Endothelial cell of umbilical vein (primary cell): ENCODE results near the gene HAUS5. TPM values are rescaled to one million over a fixed set of nuclear protein-coding genes. Genes with fewer than 3 reads are reported as not detected.

Experiments
- BruUV-seq: library from RNA; stranded (reverse); fragments of 400-500 nt; replicated peaks from 2 replicates; lab custom pipeline; 2021; lab: Mats Ljungman, UMichigan
- CTCF ChIA-PET: fragments of 300-600, 350-600 bp; sonication (Branson Sonifier 250); formaldehyde crosslinking; loops from one replicate; lab custom pipeline; 2021; ENCODE audit warnings: antibody characterized with exemption, inconsistent platforms; lab: Charles Lee
- POLR2A ChIA-PET: fragments of 300-600, 350-600 bp; sonication (Branson Sonifier 250); formaldehyde crosslinking; loops from one replicate; lab custom pipeline; 2021; ENCODE audit warnings: antibody characterized with exemption, inconsistent platforms; lab: Charles Lee
- DNase-seq: peaks from one replicate; pipeline ENCODE4 v3.0.0-alpha.2; 2011; ENCODE audit warnings: low read depth, low spot score
- FAIRE-seq: peaks from 2 replicates; lab custom pipeline; 2011; peaks lifted over from hg19 to GRCh38; lab: Jason Lieb, UNC
- H2AFZ ChIP-seq: 2 replicates; pipeline ENCODE4 v1.6.0; 2012; ENCODE audit warnings: low read depth, low read length, control low read depth, inconsistent platforms
- H3K27ac ChIP-seq: 2 replicates; pipeline ENCODE4 v1.5.1; 2011; ENCODE audit warnings: low read depth, mild to moderate bottlenecking, control low read depth, low read length, moderate library complexity; ENCODE audit not compliant: insufficient read depth
- H3K27me3 ChIP-seq, 2 experiments: 2 replicates each; pipeline versions ENCODE4 v1.6.0 to v1.6.1; 2011; ENCODE audit warnings: low read length in 2 of 2, mixed read lengths in 1 of 2; ENCODE audit not compliant: control insufficient read depth in 2 of 2, insufficient read depth in 2 of 2
- H3K36me3 ChIP-seq, 2 experiments: 2 replicates in 1 of 2; 3 replicates in 1 of 2; pipeline ENCODE4 v1.5.1; 2011; ENCODE audit warnings: low read length in 2 of 2, mild to moderate bottlenecking in 1 of 2, moderate library complexity in 1 of 2; ENCODE audit not compliant: control insufficient read depth in 2 of 2, insufficient read depth in 2 of 2; ENCODE audit errors: extremely low read depth in 1 of 2
- H3K4me1 ChIP-seq: 3 replicates; pipeline ENCODE4 v1.5.1; 2011; ENCODE audit warnings: mild to moderate bottlenecking, low read length; ENCODE audit not compliant: control insufficient read depth, insufficient read depth; ENCODE audit errors: extremely low read depth
- H3K4me2 ChIP-seq: 2 replicates; pipeline ENCODE4 v1.6.1; 2011; ENCODE audit warnings: low read length, control low read depth, mixed read lengths; ENCODE audit not compliant: insufficient read depth
- H3K4me3 ChIP-seq, 3 experiments: fragments of 200-600 bp in 1 of 3; sonication (generic), shearing (Covaris generic) in 1 of 3; replicated peaks in 1 of 3; 2 replicates each; pipeline ENCODE4 v1.5.1; 2011 to 2016; ENCODE audit warnings: control low read depth in 3 of 3, low read length in 3 of 3, mild to moderate bottlenecking in 2 of 3, inconsistent platforms in 1 of 3, low read depth in 1 of 3, moderate library complexity in 1 of 3; ENCODE audit not compliant: insufficient read depth in 1 of 3
- H3K79me2 ChIP-seq: 2 replicates; pipeline ENCODE4 v1.6.0; 2012; ENCODE audit warnings: low read length, inconsistent platforms; ENCODE audit not compliant: control insufficient read depth, insufficient read depth
- H3K9ac ChIP-seq: replicated peaks from 2 replicates; pipeline ENCODE3; 2011; ENCODE audit warnings: low read length, control low read depth; ENCODE audit not compliant: insufficient read depth; ENCODE audit errors: extremely low read depth
- H3K9me1 ChIP-seq: replicated peaks from 3 replicates; pipeline ENCODE4 v1.6.0; 2011; ENCODE audit warnings: mild to moderate bottlenecking, low read length; ENCODE audit not compliant: control insufficient read depth, insufficient read depth; ENCODE audit errors: extremely low read depth
- H3K9me3 ChIP-seq: replicated peaks from 2 replicates; pipeline ENCODE4 v1.5.1; 2012; ENCODE audit warnings: low read length, inconsistent platforms; ENCODE audit not compliant: control insufficient read depth, insufficient read depth
- H4K20me1 ChIP-seq: replicated peaks from 2 replicates; pipeline ENCODE3; 2011; ENCODE audit warnings: mild to moderate bottlenecking, low read length; ENCODE audit not compliant: control insufficient read depth, insufficient read depth; ENCODE audit errors: extremely low read depth
- CTCF ChIP-seq, 2 donors: IDR thresholded peaks; 1 replicate in 1 of 2; 2 replicates in 1 of 2; pipeline ENCODE4 v1.5.1; 2011; ENCODE audit warnings: low read length in 2 of 2, mild to moderate bottlenecking in 2 of 2, moderate library complexity in 2 of 2, control low read depth in 1 of 2, inconsistent platforms in 1 of 2, low read depth in 1 of 2; ENCODE audit not compliant: insufficient read depth in 1 of 2; ENCODE audit errors: extremely low read depth in 1 of 2
- EZH2 ChIP-seq: IDR thresholded peaks from 2 replicates; pipeline ENCODE4 v1.6.1; 2012; ENCODE audit warnings: borderline replicate concordance, low read depth, mild to moderate bottlenecking, moderate library complexity, low read length, inconsistent platforms; ENCODE audit not compliant: severe bottlenecking
- FOS ChIP-seq: IDR thresholded peaks from 2 replicates; pipeline ENCODE4 v1.6.1; 2011; ENCODE audit warnings: mild to moderate bottlenecking, low read length, moderate library complexity, borderline replicate concordance; ENCODE audit not compliant: insufficient read depth
- JUN ChIP-seq: IDR thresholded peaks from 2 replicates; pipeline ENCODE4 v1.6.1; 2011; ENCODE audit warnings: borderline replicate concordance, low read depth; ENCODE audit not compliant: insufficient read length, insufficient read depth
- MAX ChIP-seq: IDR thresholded peaks from 2 replicates; pipeline ENCODE4 v1.6.1; 2011; ENCODE audit not compliant: insufficient read depth, insufficient read length
- MYC ChIP-seq: IDR thresholded peaks from one replicate; pipeline ENCODE4 v1.6.1; 2011; ENCODE audit warnings: mild to moderate bottlenecking, low read depth, low read length
- POLR2A ChIP-seq: IDR thresholded peaks from 2 replicates; pipeline ENCODE4 v1.6.1; 2012; ENCODE audit warnings: low read depth, mild to moderate bottlenecking, control low read depth, low read length
- dilution Hi-C: fragments of 300-500 bp; cut with MboI; formaldehyde crosslinking; loops from one replicate; pipeline ENCODE4 v1.15.0; 2019; ENCODE audit warnings: low sequenced_read_pairs; ENCODE audit not compliant: extremely low pct_ligation_motif_present
- intact Hi-C: fragments of 100-400 bp; cut with micrococcal nuclease; formaldehyde crosslinking; loops from one replicate; pipeline ENCODE4 v1.10.0; 2022
- polyA plus RNA-seq, 4 experiments: library from polyadenylated mRNA; depleted of rRNA in 3 of 4; stranded (reverse) in 3 of 4; unstranded in 1 of 4; fragments of >200 nt; gene quantifications; 2 replicates each; pipeline versions ENCODE4 v1.2.1 to v1.2.3, GENCODE V29; 2011 to 2012; ENCODE audit warnings: missing spikeins in 1 of 4
- total RNA-seq: library from RNA; stranded (reverse); gene quantifications from 2 replicates; pipeline ENCODE4 v1.2.3, GENCODE V29; 2021

The HAUS5 gene
- total and polyA plus RNA-seq, 2 donors (not counting 3 experiments of a cell fraction or from before 2014, with no cell fraction given), result 8.9 to 19.0 TPM

GRCh38 chr19:35665604-35666003, 53.1 kb downstream of the HAUS5 start:
- dilution Hi-C loops, result no loop called here
- no peak overlapping the region for H3K27ac ChIP-seq
- H3K27me3 ChIP-seq, result peaks cover 0 to 1% of the 10 kb centered on the region in 2 experiments
- no peak overlapping the region for H3K9ac ChIP-seq
- no peak for DNase-seq
- no peak overlapping the region for H3K4me3 ChIP-seq
- H3K9me3 ChIP-seq, result no peaks in the 10 kb centered on the region
- no peaks in the 10 kb centered on the region for H3K9me1 ChIP-seq
- TF ChIP-seq FOS (no peak), EZH2 (no peak), MYC (no peak), MAX (no peak), POLR2A (no peak), JUN (no peak), CTCF (IDR thresholded peaks at IDR 0.05; ENCODE audit: extremely low read depth in 1 of 2, insufficient read depth in 1 of 2, low read depth in 1 of 2, low read length in 2 of 2) (no peak)
- no peaks in the 10 kb centered on the region for H3K79me2 ChIP-seq
- intact Hi-C loops, result no loop called here
- no peak overlapping the region for H3K4me2 ChIP-seq
- H3K36me3 ChIP-seq, result peaks cover 0 to 2% of the 10 kb centered on the region in 2 experiments
- FAIRE-seq, result no peak
- CTCF ChIA-PET, result no interaction called here
- POLR2A ChIA-PET, result no interaction called here
- no TSS peak for BruUV-seq
- H2AFZ ChIP-seq, result no peak overlapping the region
- H4K20me1 ChIP-seq, result no peaks in the 10 kb centered on the region
- no peaks in the 10 kb centered on the region for H3K4me1 ChIP-seq
